ENCODE data around the gene RANBP10.

- TF ChIP-seq POLR2A (IDR thresholded peaks at IDR 0.05) (no peak), CTCF (IDR thresholded peaks at IDR 0.05) (no peak)
Observed at GRCh38 chr16:67847064-67847861, 40.9 kb upstream of the RANBP10 start, which contains the start of gene CENPT.

Data from testis (tissue), 2 donors.